Gastroesophageal sphincter (tissue), 3 donors: Measurements from ENCODE around the gene SYT8.

ENCODE experiments used
- EP300 ChIP-seq: sonication (generic); formaldehyde crosslinking; IDR thresholded peaks from one replicate; pipeline ENCODE4 v1.6.1; 2017; ENCODE audit warnings: antibody characterized with exemption, mild to moderate bottlenecking
- POLR2A ChIP-seq, 2 donors: fragments of 450-650 bp; IDR thresholded peaks; one replicate each; pipeline ENCODE4 v1.6.1; 2017; ENCODE audit warnings: antibody characterized with exemption in 2 of 2, mild to moderate bottlenecking in 2 of 2, moderate library complexity in 1 of 2
- TF ChIP-seq, protein P1 (sequence below), 4 experiments: fragments of 200-600 bp in 2 of 4; fragments of 450-650 bp in 2 of 4; sonication (generic) in 1 of 4; IDR thresholded peaks; one replicate each; pipeline ENCODE4 v1.5.1; 2017 to 2019; ENCODE audit warnings: antibody characterized with exemption in 4 of 4, mild to moderate bottlenecking in 2 of 4, moderate library complexity in 2 of 4

DNA sequence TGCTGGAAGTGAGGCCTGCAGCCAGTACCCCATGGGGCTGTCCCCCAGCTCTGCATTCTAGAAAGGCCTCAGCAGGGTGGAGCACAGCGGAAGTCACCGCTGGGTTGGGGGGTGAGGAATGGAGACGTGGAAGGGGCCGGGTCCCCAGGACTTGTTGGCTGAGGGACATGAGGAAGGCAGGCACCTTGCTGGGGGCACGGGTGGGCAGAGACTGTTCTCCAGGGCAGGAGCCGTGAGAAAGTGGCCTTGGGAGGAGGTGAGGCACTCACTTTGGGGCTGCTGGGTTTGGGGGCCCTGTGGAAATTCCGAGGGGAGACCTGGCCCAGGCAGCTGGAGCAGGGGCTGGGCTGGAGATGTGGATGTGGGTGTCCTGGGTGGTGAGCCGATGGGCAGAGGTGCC, 9.0 kb downstream of the SYT8 start:
- TF ChIP-seq, protein P1, sequence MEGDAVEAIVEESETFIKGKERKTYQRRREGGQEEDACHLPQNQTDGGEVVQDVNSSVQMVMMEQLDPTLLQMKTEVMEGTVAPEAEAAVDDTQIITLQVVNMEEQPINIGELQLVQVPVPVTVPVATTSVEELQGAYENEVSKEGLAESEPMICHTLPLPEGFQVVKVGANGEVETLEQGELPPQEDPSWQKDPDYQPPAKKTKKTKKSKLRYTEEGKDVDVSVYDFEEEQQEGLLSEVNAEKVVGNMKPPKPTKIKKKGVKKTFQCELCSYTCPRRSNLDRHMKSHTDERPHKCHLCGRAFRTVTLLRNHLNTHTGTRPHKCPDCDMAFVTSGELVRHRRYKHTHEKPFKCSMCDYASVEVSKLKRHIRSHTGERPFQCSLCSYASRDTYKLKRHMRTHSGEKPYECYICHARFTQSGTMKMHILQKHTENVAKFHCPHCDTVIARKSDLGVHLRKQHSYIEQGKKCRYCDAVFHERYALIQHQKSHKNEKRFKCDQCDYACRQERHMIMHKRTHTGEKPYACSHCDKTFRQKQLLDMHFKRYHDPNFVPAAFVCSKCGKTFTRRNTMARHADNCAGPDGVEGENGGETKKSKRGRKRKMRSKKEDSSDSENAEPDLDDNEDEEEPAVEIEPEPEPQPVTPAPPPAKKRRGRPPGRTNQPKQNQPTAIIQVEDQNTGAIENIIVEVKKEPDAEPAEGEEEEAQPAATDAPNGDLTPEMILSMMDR (IDR thresholded peaks at IDR 0.05): no peak
- TF ChIP-seq POLR2A (IDR thresholded peaks at IDR 0.05) (no peak), EP300 (no peak)
